ENCODE data around the gene FTSJ1.

DNA sequence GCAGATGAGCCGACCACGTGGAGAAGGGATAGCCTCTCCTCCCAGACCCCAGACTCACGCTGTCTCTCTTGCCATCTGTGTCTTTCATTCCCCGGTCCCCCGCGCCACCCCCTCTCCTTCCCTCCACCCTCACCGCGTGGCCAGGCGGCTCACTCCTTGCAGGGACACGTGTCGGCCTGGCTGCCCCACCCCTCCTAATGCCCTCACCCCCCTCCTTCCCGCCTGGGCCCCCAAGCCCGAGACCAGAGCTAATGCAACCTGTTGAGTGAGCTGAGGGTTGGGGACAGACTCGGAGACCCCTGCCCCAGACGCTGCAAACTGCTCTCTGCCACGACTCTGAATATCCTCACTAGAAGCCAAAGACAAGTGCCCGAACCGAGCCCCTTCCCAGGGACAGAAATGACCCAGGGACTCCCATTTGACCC is 7.7 kb upstream of the FTSJ1 start:
- no peak for TF ChIP-seq EZH2phosphoT487 (IDR thresholded peaks at IDR 0.05; ENCODE audit: borderline replicate concordance, low read length)
- TF ChIP-seq, protein P1, sequence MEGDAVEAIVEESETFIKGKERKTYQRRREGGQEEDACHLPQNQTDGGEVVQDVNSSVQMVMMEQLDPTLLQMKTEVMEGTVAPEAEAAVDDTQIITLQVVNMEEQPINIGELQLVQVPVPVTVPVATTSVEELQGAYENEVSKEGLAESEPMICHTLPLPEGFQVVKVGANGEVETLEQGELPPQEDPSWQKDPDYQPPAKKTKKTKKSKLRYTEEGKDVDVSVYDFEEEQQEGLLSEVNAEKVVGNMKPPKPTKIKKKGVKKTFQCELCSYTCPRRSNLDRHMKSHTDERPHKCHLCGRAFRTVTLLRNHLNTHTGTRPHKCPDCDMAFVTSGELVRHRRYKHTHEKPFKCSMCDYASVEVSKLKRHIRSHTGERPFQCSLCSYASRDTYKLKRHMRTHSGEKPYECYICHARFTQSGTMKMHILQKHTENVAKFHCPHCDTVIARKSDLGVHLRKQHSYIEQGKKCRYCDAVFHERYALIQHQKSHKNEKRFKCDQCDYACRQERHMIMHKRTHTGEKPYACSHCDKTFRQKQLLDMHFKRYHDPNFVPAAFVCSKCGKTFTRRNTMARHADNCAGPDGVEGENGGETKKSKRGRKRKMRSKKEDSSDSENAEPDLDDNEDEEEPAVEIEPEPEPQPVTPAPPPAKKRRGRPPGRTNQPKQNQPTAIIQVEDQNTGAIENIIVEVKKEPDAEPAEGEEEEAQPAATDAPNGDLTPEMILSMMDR (conservative IDR thresholded peaks at IDR 0.05; ENCODE audit: low read depth, low read length), result no peak
- TF ChIP-seq EZH2 (IDR thresholded peaks at IDR 0.05; ENCODE audit: low read length, unreplicated experiment), result no peak

Data from PC-3 (cell line).